GM19463 (cell line): Measurements from ENCODE around the gene TAF6.
"Not testable (repeated sequence)": the region's sequence is repeated elsewhere in the genome, so short reads cannot be mapped to it uniquely, and the experiment has no call there.

Experiments used
- ATAC-seq: cut with Tn5 transposase; IDR thresholded peaks from one replicate; pipeline ENCODE4 v1.9.1; 2021; ENCODE audit warnings: mild to moderate bottlenecking, moderate library complexity; ENCODE audit not compliant: unreplicated experiment

Gene TAF6

DNA sequence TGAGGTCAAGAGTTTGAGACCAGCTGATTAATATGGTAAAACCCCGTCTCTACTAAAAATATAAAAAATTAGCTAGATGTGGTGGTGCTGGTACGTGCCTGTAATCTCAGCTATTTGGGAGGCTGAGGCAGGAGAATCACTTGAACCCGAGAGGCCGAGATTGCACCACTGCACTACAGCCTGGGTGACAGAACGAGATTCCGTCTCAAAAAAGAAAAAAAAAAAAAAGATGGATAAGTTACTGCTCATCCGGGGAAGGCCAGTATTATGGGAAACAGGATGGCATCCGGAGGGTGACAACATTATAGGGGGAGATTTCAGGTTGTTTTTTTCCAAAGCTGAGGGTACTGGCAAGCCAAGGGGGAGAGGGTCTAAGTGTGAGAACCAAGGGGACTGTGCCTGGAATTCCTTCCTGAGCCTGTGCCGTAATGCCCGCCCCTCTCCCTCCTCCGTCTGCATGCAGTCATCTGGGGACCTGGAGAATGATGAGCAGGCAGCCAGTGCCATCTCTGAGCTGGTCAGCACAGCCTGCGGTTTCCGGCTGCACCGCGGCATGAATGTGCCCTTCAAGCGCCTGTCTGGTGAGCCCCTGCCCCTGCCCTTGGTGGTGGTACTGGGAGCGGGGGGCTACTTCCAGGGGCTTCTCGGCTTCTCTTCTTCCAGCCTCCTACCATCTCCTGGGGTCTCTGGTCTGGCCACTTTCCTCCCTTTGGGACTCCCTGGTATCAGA is 33.9 kb upstream of the TAF6 start:
- ATAC-seq, result no peak

DNA sequence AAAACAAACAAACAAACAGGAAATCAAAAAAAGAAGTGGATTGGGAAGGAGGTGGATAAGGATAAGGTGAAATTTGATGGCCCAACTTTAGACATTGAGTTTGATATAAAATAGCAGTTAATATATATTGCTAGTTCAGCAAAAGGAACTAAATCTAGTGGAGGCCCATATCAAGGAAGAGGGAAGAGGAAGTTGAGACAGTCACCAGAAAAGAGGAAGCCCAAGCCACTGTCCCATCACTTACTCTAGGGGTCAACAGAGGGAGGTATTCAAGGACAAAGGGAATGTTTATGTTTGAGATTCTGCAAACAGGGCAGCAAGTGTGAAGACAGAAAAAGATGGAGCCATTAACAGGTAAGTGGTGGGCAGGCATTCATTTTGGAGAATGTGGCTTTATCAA is 33.2 kb upstream of the TAF6 start:
- no peak for ATAC-seq

DNA sequence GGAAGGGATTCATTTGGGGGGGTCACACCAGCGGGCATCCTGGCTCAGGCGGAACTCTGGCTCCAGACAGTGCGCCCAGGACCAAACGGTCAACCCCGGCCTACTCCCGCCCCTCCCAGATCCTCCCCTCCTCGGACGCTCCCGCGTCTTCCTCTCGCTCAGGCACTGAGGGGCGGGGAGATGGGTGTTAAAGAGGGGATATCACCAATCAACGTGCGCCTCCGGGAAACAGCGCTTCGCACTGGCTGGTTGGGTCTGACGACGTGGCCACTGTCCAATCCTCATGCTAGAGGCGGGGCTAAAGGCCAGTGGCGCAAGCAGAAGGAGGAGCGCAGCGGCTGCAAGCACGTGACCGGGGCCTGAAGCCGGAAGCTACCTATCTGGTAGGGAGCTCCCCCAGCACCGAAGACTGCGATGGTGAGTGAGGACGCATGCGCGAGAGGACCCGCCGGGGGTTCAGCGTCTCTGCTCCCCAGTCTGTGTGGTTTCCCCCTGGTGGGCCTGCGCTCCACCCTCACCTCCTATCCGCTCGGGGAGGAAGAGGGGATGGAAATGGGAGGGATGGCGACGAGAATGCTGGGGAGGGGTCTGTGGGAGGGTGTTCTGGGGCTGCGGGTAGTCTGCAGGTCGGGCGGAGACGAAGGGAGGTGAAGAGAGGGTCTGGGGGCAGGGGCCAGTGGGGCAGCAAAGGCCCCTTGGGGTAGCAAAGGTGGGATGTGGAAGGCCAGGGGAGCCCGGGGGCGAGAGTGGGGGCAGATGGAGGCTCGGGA is 29.6 kb upstream of the TAF6 start, which contains the start of gene LAMTOR4:
Gene LAMTOR4 (plus strand): TSS at position 360 of the 770 bp plus-strand sequence. CDS start 55 bp downstream, at position 415.
- ATAC-seq, result peak; percentile 98

DNA sequence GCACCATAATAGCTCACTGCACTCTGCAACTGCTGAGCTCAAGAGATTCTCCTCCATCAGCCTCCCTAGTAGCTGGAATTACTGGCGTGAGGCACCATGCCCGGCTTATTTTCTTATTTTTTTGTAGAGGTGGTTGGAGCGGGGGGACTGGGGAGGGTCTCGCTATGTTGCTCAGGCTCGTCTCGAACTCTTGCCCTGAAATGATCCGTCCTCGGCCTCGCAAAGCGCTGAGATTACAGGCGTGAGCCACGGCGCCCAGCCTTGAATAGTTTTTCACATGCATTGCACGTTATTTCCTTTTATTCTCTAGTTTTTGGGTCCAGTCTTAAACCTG is 29.0 kb upstream of the TAF6 start:
- no peak for ATAC-seq

GRCh38 chr7:100147278-100147677 is 28.1 kb upstream of the TAF6 start:
- no peak for ATAC-seq

DNA sequence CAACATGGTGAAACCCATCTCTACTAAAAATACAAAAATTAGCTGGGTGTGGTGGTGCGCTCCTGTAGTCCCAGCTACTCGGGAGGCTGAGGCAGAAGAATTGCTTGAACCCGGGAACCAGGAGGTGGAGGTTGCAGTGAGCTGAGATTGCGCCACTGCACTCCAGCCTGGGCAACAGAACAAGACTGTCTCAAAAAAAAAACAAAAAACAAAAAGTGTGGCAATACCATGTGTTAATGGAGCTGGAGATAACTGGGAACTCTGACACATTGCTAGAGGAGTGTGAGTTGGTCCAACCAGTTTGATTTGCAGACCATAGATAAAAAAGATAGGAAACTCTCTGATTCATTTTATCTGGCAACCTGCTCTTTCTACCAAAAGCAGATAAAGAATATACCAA is 27.2 kb upstream of the TAF6 start:
- not testable (repeated sequence) for ATAC-seq

DNA sequence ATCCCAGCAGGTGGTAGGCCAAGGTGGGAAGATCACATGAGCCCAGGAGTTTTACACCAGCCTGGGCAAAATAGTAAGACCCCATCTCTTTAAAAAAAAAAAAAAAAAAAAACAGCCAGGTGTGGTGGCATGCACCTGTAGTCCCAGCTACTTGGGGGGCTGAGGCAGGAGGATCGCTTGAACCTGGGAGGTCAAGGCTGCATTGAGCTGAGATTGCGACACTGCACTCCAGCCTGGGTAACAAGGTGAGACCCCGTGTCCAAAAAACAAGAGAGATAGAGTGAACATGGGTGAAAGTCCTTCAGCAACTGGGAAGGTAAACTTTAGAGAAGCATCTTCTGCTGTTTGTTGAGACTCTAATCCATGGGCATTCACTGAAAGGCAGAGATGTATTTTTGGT is 23.3 kb upstream of the TAF6 start:
- ATAC-seq, result no peak

GRCh38 chr7:100141555-100141949 is 22.4 kb upstream of the TAF6 start:
- no peak for ATAC-seq

- no peak for ATAC-seq
Measured at GRCh38 chr7:100137851-100138760, 18.9 kb upstream of the TAF6 start.

DNA sequence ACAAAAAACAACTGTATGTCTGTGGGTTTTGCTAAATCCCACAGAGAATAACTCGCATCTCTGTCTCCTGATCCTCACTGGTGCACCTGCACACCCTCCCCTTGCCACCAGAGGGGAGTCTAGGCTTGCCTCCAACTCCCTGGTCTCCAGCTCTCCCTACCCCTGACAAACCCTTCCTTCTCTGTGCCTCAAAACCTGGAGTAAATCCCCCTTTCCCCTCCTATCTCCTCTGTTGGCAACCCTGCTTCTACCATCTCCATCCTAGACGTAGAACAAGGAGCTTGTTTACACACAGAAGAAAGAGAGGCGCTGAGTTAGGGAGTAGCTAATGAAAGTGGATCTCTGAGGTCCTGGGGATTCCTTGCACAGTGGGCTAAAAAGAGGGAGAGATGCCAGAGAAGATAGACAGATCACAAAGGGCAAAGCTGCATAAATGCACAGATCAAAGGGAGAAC is 13.6 kb upstream of the TAF6 start:
- peak; percentile 54 for ATAC-seq

DNA sequence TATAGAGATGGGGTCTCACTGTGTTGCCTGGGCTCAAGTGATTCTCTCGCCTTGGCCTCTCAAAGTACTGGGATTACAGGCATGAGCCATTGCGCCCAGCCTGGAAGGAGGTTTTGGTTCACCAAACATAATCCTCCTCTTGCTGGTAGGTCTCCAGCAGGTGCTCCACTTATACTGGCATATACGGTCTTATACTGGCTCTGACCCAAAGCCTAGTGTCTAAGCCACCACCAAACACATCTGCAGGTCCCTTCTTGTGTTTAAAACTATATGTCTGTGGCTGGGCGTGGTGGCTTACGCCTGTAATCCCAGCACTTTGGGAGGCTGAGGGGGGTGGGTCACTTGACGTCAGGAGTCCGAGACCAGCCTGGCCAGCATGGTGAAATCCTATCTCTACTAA is 13.0 kb upstream of the TAF6 start:
- ATAC-seq, result no peak

DNA sequence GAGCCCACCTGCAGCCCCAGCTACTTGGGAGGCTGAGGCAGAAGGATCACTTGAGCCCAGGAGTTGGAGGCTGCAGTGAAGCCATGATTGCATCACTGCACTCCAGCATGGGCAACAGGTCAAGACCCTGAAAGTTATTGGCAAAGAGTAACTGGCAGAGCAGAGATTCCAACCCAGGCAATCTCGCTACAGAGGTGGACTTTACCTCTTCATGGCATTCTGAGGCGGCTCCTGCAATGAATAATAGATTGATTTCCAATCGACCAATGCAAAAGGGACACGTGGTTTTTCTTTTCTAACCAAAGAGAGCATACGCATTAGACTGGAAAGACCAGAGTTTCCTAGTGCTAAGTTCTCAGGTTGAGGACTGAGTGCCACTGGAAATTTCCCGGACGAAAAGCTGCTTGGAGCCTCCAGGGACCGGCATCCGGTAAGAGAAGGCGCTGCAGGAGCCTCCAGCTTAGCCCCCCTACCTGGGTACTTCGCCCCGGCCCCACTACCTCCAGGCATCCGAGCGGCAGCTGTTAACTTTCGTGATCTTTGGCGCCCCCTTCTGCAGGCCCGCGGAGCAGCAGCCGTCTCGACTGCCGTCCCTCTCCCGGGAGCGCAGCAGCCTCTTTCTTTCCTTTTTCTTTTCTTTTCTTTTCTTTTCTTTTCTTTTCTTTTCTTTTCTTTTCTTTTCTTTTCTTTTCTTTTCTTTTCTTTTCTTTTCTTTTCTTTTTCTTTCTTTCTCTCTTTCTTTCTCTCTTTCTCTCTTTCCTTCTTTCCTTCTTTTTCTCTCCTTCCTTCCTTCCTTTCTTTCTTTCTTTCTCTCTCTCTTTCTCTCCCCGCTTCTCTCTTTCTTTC is 11.7 kb upstream of the TAF6 start:
- ATAC-seq, result no peak

- not testable (repeated sequence) for ATAC-seq
Measured at GRCh38 chr7:100130220-100130607, 11.1 kb upstream of the TAF6 start.

GRCh38 chr7:100128637-100128963 is 9.4 kb upstream of the TAF6 start:
- ATAC-seq, result no peak

DNA sequence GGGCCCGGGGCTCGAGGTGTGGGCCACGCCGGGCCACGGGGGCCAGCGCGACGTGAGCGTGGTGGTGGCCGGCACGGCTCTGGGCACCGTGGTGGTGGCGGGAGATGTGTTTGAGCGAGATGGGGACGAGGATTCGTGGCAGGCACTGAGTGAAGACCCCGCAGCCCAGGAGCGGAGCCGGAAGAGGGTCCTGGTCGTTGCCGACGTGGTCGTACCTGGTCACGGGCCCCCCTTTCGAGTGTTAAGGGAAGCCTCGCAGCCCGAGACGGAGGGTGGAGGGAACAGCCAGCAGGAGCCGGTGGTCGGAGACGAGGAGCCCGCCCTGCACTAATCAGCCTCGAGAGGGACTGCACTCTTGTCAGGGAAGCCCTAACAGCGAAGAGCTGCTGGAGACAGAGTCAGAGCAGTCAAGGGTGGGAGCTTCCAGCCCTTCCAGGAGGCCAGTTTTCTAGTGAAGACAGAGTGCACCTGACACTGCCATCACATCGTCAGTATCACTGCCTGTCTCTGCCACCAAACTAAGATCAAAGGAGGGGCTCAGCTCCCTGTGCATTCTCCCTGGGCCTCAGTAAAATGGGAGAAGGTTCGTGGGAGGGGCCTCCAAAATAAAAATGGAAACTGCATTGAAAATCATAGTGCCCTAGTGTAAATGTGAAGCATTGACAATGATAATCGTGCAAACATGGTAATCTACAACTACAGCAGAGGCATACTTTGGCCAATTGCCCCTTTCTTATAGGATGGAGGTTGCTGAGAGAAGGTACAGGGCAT is 8.9 kb upstream of the TAF6 start:
- ATAC-seq, result no peak

GRCh38 chr7:100126931-100127865 is 8.0 kb upstream of the TAF6 start, which contains the start of gene MBLAC1:
TSS of gene MBLAC1 (plus strand) at chr7:100126967. CDS start at chr7:100127396, 429 bp downstream.
- ATAC-seq, result peak; percentile 60

- peak; percentile 23 for ATAC-seq
Measured at GRCh38 chr7:100126239-100126930, 7.2 kb upstream of the TAF6 start.
